DND-41 (cell line): ENCODE results near the gene NT5C.

Experiments
- ATAC-seq: fragments of 200-7000 bp; cut with Tn5 transposase; 3 replicates; pipeline ENCODE4 v1.9.1; 2021; ENCODE audit warnings: low read depth; ENCODE audit not compliant: insufficient read depth
- DNase-seq: peaks from one replicate; pipeline ENCODE4 v3.0.0-alpha.2; 2020
- H2AFZ ChIP-seq: 2 replicates; pipeline ENCODE4 v1.6.0; 2012; ENCODE audit warnings: low read depth, low read length
- H3K27ac ChIP-seq: 2 replicates; pipeline ENCODE4 v1.5.1; 2012; ENCODE audit warnings: low read length, inconsistent platforms
- H3K27me3 ChIP-seq: fragments of 200-600 bp; sonication (generic); 2 replicates; pipeline ENCODE4 v1.6.0; 2012; ENCODE audit warnings: low read length, mild to moderate bottlenecking, inconsistent platforms; ENCODE audit not compliant: insufficient read depth, poor library complexity
- H3K36me3 ChIP-seq: 2 replicates; pipeline ENCODE4 v1.5.1; 2012; ENCODE audit warnings: low read length, inconsistent platforms; ENCODE audit not compliant: insufficient read depth
- H3K4me1 ChIP-seq: 2 replicates; pipeline ENCODE4 v1.5.1; 2012; ENCODE audit warnings: mild to moderate bottlenecking, low read length; ENCODE audit not compliant: insufficient read depth
- H3K4me2 ChIP-seq: 2 replicates; pipeline ENCODE4 v1.6.0; 2012; ENCODE audit warnings: mild to moderate bottlenecking, moderate library complexity, low read length, inconsistent platforms; ENCODE audit not compliant: insufficient read depth
- H3K4me3 ChIP-seq, 2 experiments: fragments of 200-600 bp in 1 of 2; shearing (Covaris generic) in 1 of 2; 2 replicates each; pipeline ENCODE4 v1.5.1; 2012 to 2016; ENCODE audit warnings: inconsistent platforms in 2 of 2, low read length in 2 of 2, mild to moderate bottlenecking in 2 of 2, low read depth in 1 of 2, moderate library complexity in 1 of 2
- H3K79me2 ChIP-seq: 2 replicates; pipeline ENCODE4 v1.6.0; 2012; ENCODE audit warnings: low read length, inconsistent platforms; ENCODE audit not compliant: insufficient read depth
- H3K9ac ChIP-seq: 2 replicates; pipeline ENCODE4 v1.6.0; 2012; ENCODE audit warnings: low read depth, mild to moderate bottlenecking, inconsistent platforms, low read length, moderate library complexity
- H3K9me3 ChIP-seq: 2 replicates; pipeline ENCODE4 v1.5.1; 2012; ENCODE audit warnings: low read length, moderate library complexity, mild to moderate bottlenecking, inconsistent platforms; ENCODE audit not compliant: insufficient read depth, severe bottlenecking
- H4K20me1 ChIP-seq: 2 replicates; pipeline ENCODE4 v1.6.0; 2012; ENCODE audit warnings: low read length; ENCODE audit not compliant: insufficient read depth
- CTCF ChIP-seq: IDR thresholded peaks from 2 replicates; pipeline ENCODE4 v1.5.1; 2012; ENCODE audit warnings: borderline replicate concordance, low read length, moderate library complexity, mild to moderate bottlenecking; ENCODE audit not compliant: poor library complexity, severe bottlenecking; ENCODE audit errors: extremely low read depth
- EZH2 ChIP-seq: IDR thresholded peaks from 3 replicates; pipeline ENCODE4 v1.6.1; 2012; ENCODE audit warnings: borderline replicate concordance, low read depth, mild to moderate bottlenecking, moderate library complexity, low read length, inconsistent platforms; ENCODE audit not compliant: severe bottlenecking

The NT5C gene

GRCh38 chr17:75096082-75096625 lies 35.4 kb downstream of the NT5C start:
- ATAC-seq, result no peak
- H2AFZ ChIP-seq, result no peak overlapping the region
- no peaks in the 10 kb centered on the region for H3K79me2 ChIP-seq
- no peak overlapping the region for H3K4me2 ChIP-seq
- no peak for TF ChIP-seq EZH2
- TF ChIP-seq CTCF, result no peak
- H3K4me1 ChIP-seq, result no peaks in the 10 kb centered on the region
- peaks cover 6% of the 10 kb centered on the region; the same call in 1 of the 2 replicates for H3K36me3 ChIP-seq
- no peaks in the 10 kb centered on the region for H4K20me1 ChIP-seq
- no peak overlapping the region for H3K27ac ChIP-seq
- H3K27me3 ChIP-seq, result no peaks in the 10 kb centered on the region
- H3K9me3 ChIP-seq, result no peaks in the 10 kb centered on the region
- H3K4me3 ChIP-seq, result no peak overlapping the region
- H3K9ac ChIP-seq, result no peak overlapping the region
- no peak for DNase-seq

DNA sequence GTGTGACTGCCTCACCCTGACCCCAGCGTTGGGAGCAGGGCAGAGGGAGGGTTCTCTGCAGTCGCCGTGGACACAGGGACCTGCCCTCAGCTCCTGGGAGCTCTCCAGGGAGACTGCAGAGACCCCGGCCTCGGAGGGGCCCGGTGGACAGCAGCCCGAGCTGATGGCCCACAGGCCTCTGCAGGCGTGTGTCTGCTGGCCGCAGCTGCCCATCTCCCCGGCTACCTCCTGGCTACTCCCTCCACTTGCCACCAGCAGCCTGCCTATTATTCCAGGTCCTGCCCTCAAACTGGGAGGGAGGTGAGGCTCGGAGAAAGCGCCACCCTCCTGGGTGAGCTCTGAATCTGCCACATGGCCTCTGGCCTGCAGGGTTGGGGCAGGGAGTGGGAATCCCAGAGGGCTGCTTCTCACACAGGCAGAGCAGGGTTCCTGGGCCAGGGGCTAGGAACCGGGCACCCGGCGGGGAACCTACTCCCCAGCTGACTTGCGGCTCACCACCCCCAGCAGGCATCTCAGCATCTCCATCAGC lies 36.6 kb downstream of the NT5C start:
- Histone ChIP-seq H3K27me3 (no peaks in the 10 kb centered on the region), H3K4me1 (no peaks in the 10 kb centered on the region), H3K9me3 (no peaks in the 10 kb centered on the region), H3K9ac (no peak overlapping the region), H4K20me1 (no peaks in the 10 kb centered on the region), H3K79me2 (no peaks in the 10 kb centered on the region), H3K36me3 (no peaks in the 10 kb centered on the region), H2AFZ (no peak overlapping the region), H3K4me3 (no peak overlapping the region), H3K27ac (no peak overlapping the region), H3K4me2 (no peak overlapping the region)
- TF ChIP-seq EZH2, result no peak
- no peak for TF ChIP-seq CTCF
- ATAC-seq (no peak), DNase-seq (no peak)

DNA sequence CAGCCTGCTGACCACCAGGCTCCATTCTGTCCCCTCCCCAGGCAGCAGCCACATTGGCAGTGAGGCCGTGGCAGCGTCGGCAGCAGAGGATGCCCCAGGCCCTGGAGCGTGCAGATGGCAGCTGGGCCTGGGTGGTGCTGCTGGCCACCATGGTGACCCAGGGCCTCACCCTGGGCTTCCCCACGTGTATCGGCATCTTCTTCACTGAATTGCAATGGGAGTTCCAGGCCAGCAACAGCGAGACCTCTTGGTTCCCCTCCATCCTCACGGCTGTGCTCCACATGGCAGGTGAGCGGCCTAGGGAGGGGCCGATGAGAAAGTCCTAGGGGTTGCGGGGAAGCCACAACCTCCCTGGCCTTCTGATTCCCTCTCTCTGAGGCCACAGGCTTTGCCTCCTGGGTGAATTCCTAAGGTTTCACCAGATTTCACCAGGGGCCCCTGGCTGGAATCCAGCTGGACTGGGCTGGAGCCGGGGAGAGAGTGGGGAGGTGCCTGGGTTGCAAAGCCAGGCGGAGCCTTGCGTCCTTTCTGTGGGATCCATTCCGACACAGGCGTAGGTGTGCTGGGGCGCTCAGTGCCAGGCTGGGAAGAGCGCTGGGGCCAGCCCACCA lies 37.9 kb downstream of the NT5C start:
- Histone ChIP-seq H3K27ac (no peak overlapping the region), H4K20me1 (no peaks in the 10 kb centered on the region), H3K4me2 (no peak overlapping the region), H3K79me2 (no peaks in the 10 kb centered on the region), H3K36me3 (no peaks in the 10 kb centered on the region), H3K9ac (no peak overlapping the region), H3K27me3 (no peaks in the 10 kb centered on the region), H3K4me3 (no peak overlapping the region), H3K9me3 (no peaks in the 10 kb centered on the region), H3K4me1 (peaks cover 6% of the 10 kb centered on the region), H2AFZ (no peak overlapping the region)
- TF ChIP-seq EZH2 (no peak), CTCF (no peak)
- DNase-seq, result no peak
- ATAC-seq, result no peak
